ENCODE data around the gene ELF1.
"Not testable (repeated sequence)": the region's sequence is repeated elsewhere in the genome, so short reads cannot be mapped to it uniquely, and the experiment has no call there.

The ELF1 gene

DNA sequence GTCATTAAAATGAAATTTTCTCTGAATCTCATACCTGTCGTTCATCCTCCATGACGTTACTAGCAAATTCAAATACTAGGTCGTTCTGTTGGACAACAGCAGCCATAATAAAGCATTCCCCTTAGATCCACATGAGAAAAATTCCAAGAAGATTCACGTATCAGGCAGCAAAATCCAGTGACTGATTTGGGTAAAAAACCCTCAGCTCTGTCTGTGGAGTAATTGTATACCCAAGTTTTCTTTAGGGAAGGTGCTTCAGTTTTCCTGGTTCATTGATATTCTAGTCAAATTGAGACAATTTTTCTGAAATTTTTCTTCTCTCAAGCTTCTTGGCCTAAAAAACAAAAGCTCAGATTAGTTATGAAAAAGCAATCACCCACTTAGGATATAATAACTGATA, 37.2 kb downstream of the ELF1 start:
- DNase-seq (ENCODE audit: low read depth): no peak

DNA sequence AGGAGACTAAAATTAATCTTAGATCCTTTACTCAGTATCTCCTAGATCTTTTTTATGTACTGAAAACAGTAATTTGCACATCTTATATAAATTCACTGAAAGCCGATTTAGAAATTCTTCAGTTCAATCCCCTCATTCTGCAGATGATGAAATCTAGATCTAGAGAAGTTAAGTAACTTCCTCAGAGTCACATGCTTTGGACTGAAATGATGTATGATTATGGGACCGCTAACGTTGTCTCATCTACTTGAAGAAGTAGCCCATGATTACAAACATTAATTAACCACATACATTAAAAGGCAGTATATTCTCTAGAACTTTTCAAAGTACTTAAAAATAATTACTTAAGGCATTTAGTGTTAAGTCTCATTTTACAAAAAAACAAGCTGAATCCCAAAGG, 37.8 kb downstream of the ELF1 start:
- DNase-seq (ENCODE audit: low read depth): no peak

DNA sequence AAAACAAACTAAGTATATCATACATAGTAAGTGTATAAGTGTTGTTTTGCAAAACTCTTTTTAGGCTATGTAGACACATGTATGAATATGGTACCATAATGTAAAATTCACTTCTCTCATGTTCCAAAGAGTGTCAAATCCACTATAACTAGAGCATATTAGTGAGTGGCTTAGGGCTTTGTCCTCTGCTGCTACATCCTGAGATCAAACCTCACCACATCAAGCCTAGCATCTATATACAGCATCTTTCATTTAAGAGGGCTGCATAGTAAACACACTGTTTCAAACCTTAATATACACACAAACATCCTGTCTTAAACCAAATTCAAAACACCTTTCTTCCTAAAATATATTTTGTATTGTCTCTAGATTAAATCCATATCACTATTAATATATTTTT, 38.7 kb downstream of the ELF1 start:
- DNase-seq (ENCODE audit: low read depth): no peak

DNA sequence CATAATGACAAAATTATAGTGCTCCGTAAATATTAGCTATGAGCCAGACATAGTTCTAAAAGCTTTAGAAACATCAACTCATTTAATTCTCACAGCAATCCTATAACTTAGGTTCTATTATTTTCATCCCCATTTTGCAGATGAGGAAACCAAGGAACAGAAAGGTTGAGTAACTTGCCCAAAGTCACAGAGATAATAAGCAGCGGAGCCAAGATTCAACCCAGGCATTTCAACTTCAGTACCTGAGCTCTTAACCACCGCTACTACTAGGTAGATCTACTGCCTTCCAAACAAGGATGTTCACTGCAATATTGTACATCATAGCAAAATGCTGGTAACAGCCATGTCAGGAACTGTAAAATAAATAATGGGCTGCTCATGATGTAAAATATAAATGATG, 39.9 kb downstream of the ELF1 start:
- DNase-seq (ENCODE audit: low read depth): no peak

DNA sequence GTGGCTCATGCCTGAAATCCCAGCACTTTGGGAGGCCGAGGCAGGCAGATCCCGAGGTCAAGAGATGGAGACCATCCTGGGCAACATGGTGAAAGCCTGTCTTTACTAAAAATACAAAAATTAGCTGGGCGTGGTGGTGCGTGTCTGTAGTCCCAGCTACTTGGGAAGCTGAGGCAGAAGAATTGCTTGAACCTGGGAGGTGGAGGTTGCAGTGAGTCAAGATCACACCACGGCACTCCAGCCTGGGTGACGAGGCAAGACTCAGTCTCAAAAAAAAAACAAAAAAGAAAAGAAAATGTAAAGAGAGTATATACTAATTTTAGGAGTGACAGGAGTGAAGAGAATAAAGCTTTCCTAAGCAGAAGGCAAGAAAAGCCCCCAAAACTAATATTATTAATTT, 41.0 kb downstream of the ELF1 start:
- DNase-seq (ENCODE audit: low read depth): not testable (repeated sequence)

DNA sequence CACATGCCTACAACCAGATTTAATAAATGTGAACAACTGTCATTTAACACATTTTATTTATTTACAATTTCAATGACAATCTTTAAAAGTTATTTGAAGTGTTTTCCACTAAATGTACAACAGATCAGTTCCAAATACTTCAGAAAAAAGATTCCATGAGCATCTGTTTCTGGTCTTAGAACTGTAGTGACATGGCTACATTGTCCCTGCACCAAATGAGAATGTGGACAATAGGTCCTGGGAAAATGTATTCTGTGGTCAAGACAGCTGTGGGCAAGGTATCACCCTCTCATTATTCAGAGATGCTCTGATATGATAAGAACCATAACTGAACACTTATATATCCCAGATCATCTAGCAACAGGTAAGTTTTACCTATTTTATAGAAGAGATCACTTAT, 43.7 kb downstream of the ELF1 start:
- no peak for DNase-seq (ENCODE audit: low read depth)

DNA sequence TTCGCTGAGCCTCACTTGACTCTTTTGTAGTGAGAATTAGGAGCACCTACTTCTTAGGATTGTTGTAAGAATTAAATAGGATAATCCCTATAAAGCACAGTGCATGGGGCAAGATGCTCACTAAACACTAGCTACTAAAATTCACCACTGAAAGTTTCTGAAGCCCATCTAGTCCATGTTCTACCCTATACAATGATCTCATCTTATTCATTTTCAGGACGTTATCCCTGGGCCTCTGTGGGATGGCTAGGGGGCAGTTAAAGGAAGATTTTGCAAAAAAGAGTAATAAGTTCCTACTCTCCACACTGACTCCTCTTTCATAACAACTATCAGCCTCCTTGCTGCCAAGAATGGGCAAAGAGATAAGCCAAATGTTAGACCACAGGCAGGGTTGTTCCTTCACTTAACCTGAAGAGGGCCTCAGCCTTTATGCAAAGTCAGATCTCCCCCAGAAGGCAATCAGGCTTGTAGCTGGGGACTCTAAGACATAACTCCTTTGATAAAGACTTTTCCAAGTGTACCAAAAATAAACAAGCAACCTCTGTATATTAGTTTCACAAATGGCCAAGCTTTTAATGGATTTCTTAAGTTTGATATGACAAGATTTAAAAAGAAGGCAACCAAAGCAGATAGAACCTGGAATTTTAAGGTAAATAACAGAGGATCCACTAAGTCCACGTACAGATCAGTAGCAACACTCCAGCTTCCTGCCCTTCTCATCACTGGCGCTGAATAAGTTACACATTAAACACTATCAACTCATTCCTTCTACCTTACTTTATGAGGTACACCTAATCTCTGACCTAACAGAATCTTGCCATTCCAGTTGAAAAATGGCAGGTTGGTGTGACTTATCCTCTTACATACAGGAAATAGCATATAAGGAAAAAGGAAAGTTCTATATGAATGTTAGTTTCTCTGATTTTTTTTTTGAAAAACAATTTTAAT, 44.4 kb downstream of the ELF1 start:
- DNase-seq (ENCODE audit: low read depth): peak; percentile 54

DNA sequence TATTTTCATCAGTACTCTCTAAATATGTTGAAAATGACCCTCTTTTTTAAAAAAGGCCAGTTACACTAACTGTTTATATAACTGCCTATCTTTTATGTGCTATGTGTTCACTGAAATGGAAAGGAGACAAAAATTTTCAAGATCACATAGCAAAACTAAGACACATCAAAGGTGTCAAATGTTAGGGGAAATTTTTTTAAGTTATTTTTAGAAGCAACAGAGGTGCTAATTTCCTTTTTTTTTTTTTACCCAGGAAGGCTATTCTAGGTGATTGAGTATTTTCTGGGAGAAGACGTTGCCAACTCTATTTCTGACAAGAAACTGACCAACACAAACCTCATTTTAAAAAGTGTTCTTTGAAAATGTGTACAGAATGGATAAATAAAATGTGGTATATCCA, 45.7 kb downstream of the ELF1 start:
- no peak for DNase-seq (ENCODE audit: low read depth)

DNA sequence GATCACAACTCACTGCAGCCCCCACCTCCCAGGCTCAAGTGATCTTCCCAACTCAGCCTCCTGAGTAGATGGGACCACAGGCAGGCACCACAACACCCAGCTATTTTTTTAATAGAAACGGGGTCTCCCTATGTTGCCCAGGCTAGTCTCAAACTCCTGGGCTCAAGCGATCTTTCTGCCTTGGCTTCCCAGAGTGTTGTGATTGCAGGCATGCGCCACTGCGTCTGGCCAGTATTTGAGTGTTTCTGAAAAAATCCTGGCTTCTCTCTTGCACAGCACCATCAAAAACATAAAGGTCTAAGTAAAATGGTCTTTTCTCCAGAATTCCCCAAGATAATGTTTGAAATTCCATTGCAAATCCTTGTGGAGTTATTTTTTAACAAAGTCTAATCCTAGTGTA, 47.8 kb downstream of the ELF1 start:
- DNase-seq (ENCODE audit: low read depth): no peak

DNA sequence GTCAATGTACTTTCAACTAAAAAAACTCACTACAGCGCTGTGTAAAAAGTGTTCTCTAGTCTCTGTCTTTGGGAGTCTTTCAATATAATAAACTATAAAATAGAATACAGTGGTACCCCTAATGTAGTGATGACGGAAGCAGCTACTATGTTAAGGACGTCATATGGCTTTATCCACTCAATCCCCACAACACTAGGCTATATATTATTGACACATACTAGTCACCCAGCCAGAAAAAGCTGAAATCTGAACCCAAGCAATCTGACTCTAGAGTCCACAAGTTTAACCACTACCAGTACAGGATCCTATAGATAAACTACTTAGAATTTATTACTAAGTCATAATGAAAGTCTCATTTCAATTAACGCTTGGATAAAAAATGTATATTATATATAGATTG, 48.3 kb downstream of the ELF1 start:
- DNase-seq (ENCODE audit: low read depth): no peak

DNA sequence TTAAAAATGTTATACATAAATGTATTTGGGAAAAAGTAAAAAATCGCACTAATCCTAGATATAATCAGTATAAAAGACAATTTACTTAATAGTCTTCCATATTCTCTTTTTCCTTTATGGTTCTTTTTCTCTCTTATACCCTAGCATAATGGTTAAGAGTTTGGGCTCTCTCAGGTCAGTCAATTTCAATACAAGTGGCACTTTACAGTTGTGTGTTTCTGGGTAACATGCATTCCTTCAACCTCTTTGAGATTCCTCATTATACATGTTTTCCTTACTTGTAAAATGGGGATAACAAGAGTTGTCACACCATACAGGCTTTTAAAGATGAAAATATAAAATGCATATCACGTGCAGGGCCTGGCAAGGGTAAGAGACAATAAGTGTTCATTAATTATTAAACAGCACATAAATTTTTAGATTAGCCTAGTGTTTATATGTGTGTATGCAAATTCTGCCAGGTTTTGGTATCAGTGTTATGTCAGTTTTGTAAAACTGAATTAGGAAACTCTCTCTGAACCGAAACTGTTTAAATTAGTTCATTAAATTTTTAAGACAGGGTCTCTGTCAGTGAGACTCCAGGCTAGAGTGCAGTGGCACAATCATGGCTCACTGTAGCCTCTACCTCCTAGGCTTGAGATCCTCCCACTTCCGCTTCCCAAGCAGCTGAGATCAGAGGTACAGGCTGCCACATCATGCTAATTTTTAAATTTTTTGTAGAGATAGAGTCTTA, 49.8 kb downstream of the ELF1 start:
- DNase-seq (ENCODE audit: low read depth): no peak

DNA sequence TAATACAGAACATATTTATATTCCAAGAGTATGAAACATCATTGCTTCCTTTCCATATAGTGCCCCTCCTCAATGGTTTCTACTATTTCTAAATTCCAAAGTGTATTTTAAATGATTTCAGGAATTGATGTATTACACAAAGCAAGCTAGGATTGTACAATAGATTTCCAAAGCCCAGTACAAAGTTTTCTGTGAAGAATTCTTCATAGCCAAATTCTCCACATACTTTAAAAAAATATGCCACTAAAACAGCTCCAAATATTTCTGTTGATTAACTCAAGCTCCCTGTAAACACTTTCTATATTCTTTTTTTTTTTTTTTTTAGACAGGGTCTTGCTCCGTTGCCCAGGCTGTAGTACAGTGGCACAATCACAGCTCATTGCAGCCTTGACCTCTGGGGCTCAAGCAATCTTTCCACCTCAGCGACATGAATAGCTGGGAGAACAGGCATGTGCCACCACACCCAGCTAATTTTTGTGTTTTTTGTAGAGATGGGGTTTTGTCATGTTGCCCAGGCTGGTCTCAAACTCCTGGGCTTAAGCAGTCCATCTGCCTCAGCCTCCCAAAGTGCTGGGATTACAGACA, 50.6 kb downstream of the ELF1 start:
- no peak for DNase-seq (ENCODE audit: low read depth)

DNA sequence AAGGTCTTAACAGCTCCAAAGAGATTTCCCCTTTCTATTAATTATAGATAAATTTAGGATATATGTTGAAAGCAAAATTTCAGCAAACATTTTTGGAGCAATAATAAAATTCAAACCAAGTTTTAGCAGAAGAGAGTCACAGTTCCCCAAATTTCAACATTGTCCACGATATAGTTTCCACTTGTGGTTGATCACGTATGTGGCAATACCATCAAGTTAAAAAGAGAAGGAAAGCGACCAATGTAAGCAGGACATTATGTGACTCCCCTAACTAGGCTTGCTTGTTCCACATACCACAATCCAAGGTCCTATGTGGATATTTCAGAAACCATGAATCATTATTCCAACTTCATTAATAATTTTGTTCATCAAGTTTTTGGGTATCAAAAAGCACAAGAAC, 52.8 kb downstream of the ELF1 start:
- DNase-seq (ENCODE audit: low read depth): no peak

DNA sequence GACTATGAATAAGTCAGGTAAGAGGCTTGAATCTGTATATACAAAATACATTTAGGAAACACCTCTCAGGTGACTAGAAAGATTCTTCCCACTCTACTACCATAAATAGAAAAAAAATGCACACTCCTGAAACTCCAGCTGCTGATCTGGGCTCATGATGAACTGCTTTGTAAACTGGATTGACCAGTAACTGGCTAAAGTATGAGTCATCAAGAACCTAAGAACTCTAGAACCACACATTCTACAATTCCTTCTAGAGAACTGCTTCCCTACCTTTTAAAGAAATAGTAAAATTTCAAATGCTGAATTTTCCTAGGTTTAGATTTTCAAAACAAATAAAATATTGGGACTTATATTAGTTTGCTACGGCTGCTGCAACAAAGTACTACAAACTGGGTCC, 55.2 kb downstream of the ELF1 start:
- peak; percentile 61 for DNase-seq (ENCODE audit: low read depth)

DNA sequence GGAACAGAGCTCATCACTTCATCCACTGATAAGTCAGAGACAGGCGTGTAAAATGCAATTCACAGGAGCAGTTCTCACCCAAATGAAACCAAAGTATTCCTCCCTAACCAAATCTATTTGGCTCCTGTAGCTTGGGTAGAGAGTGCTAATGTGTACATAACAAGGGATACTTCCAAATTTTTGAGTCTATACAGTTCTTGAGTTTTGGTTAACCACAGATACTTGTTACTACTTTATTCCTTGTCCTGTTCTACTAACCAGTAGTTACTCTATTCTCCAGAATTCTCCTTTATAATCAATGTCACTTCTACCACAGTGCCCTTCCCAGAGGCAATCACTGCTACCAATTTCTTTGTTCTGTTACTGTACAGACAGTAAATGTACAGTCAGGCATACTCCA, 57.3 kb downstream of the ELF1 start:
- no peak for DNase-seq (ENCODE audit: low read depth)

DNA sequence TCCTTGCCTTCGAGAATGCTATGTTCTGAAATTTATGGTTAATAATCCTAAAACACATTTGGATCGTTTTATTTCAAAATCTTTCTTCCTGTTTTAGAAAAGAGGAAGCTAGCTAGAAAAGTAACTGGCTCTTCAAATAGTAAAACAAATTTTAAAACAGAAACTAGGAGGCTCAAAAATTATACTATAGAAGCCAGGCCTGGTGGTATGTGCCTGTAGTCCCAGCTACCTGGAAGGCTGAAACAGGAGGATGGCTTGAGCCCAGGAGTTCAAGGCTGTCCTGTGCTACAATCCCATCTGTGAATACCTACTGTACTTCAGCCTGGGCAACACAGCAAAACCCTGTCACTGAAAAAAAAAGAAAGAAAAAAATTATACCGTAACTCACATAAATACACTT, 57.9 kb downstream of the ELF1 start:
- no peak for DNase-seq (ENCODE audit: low read depth)

DNA sequence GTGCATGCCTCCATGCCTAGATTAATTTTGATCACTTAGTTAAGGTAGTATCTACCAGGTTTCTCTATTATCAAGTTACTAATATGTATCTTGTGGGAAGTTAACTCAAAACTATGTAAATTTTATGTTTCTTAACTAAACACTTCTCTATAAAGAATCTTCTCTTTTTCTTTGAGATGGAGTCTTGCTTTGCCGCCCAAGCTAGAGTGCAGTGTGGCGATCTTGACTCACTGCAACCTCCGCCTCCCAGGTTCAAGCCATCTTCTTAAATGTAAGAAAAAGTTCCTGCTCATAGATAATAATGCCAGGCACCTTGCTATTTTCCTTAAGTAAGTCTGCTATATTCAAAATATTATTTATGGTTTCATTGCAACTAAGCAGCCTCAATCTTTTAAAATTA, 58.4 kb downstream of the ELF1 start:
- no peak for DNase-seq (ENCODE audit: low read depth)

DNA sequence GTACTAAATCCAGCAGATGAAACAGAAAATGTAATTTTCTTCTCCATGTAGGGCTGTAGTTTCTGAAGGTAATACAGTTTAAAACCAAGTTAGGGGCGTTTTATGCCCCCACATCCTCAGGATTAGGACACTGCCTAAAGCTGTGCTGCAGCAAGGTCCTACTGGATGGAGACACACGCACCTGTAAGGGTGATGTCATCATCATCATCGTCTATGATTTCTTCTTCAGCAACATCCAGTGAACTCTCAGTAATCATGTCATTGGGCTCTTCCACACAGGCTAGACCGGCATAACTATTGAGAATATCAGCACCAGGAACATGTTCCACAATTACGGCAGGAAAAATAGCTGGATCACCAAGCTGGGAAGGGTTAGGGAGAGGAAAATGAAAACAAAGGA, 60.5 kb downstream of the ELF1 start:
- no peak for DNase-seq (ENCODE audit: low read depth)

DNA sequence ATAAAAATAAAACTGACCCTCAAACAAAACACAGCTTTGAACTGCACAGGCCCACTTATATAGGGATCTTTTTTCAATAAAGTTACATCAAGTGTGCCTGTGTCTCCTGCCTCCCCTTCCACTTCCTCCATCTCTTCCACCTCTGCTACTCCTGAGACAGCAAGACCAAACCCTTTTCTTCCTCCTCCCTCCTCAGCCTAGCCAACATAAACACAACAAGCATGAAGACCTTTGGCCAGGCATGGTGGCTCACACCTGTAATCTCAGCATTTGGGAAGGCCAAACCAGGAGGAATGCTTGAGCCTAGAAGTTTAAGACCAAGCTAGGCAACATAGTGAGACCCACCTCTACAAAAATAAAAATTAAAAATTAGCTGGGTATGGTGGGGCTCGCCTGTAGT, 72.6 kb downstream of the ELF1 start:
- DNase-seq (ENCODE audit: low read depth): no peak

DNA sequence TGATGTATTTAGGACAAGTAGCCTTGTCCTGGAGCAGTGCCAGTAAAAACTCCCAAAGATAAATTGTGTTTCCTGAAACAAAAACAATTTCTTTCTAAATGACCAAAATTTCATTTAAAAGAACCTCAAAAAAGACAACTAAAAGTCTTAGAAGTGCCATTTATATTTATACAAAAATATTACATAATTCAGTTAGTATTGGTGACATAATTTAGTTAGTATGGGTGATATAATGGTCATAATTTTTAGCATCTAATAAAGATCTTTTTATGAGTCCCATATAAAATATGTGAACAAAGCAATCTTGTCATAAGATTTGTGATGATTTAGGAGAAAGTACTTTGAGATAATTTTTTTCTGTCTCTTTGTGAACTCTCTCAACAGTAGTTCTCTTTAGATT, 76.0 kb downstream of the ELF1 start:
- DNase-seq (ENCODE audit: low read depth): no peak

DNA sequence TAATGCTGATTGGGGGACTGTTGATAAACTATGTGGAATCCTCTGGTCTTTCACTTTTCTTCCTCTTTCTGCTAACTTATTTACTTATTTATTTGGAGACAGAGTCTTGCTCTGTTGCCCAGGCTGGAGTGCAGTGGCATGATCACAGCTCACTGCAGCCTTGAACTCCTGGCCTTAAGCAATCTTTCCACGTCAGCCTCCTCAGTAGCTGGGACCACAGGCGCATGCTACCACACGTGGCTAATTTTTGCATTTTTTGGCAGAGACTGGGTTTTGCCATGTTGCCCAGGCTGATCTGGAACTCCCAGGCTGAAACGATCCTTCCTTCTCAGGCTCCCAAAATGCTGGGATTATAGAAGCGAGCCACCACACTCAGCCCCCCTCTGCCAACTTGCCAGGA, 77.5 kb downstream of the ELF1 start:
- DNase-seq (ENCODE audit: low read depth): no peak

DNA sequence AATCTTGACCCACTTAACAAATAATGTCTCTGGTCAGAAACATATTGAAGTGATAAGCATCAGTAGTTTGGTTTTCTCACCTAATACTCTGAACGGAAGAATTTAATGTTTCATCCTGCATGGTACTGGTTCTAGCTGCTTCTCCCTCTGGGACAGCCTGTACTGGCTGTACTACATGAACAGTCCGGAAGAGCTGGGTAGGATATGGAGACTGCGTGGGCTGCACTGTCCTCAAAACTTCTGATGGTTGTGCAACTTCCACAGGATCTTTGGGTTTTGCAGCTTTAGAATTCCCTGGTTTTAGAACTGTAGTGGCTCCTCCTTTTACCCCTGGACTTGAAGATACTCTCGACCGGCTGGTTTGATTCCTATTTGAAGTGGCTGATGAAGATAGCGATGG, 78.3 kb downstream of the ELF1 start:
- DNase-seq (ENCODE audit: low read depth): no peak

DNA sequence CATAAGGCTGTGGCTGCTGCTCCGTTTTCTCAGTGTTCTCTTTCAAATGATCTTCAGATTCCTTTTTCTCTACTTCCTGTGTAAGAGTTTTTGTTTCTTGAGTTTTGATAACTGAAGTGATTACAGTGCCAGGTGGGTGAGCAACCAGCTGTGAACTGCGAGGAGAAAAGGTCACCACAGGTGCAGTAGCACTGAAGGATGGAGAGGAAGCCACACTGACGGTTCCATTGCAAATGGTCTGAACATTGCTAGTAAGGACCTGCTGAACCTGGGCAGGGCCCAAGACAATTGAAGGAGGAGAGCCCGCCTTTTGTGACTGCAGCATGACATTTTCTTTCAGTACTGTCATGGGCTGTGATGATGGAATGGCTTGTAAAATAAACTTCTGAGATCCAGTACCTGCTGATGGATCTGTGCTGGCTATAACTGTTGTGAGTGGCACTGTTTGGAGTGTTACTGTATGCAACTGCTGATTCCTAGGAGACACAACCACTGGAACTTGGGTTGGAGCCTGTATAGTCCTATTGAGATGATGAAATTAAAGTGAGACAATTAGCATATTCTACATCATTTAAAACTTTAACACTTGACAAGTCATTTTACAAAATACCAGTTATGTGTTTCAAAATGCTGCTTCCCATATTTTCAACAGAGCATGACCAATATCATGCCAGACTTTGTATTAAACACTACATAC, 85.5 kb downstream of the ELF1 start:
- DNase-seq (ENCODE audit: low read depth): no peak
